GM10266 (cell line): ENCODE measurements around the gene OPRM1.

Experiments
- DNase-seq: peaks from one replicate; pipeline ENCODE4 v3.0.0; 2012; ENCODE audit errors: extremely low spot score
- CTCF ChIP-seq: IDR thresholded peaks from 2 replicates; pipeline ENCODE4 v1.5.1; 2012; ENCODE audit warnings: mild to moderate bottlenecking, low read depth; ENCODE audit not compliant: control insufficient read depth, insufficient read depth; ENCODE audit errors: missing control alignments

Gene OPRM1

GRCh38 chr6:154096834-154097233, 57.8 kb downstream of the OPRM1 start:
- no peak for DNase-seq
- TF ChIP-seq CTCF = no peak

- DNase-seq = no peak
- no peak for TF ChIP-seq CTCF
Observed at GRCh38 chr6:154099211-154099610, 60.2 kb downstream of the OPRM1 start.

- no peak for TF ChIP-seq CTCF
- no peak for DNase-seq
Observed at GRCh38 chr6:154106251-154106650, 67.2 kb downstream of the OPRM1 start.

- DNase-seq = no peak
- no peak for TF ChIP-seq CTCF
Observed at GRCh38 chr6:154111025-154111424, 72.0 kb downstream of the OPRM1 start.

GRCh38 chr6:154112181-154112809, 73.3 kb downstream of the OPRM1 start:
- no peak for TF ChIP-seq CTCF
- DNase-seq = no peak

GRCh38 chr6:154113392-154113791, 74.4 kb downstream of the OPRM1 start:
- no peak for TF ChIP-seq CTCF
- no peak for DNase-seq

- DNase-seq = no peak
- no peak for TF ChIP-seq CTCF
Observed at GRCh38 chr6:154117485-154117884, 78.4 kb downstream of the OPRM1 start.
